ENCODE results near the gene CDH4. TPM values are rescaled to one million over a fixed set of nuclear protein-coding genes. Genes with fewer than 3 reads are reported as not detected.

Gene CDH4
- total RNA-seq, 1 donor from 2014 or later: not detected

GRCh38 chr20:61340157-61340556 is 88.1 kb downstream of the CDH4 start:
- H3K4me3 ChIP-seq: no peak overlapping the region
- intact Hi-C loops (cut with DNase I): no loop called here
- TF ChIP-seq, protein P1, sequence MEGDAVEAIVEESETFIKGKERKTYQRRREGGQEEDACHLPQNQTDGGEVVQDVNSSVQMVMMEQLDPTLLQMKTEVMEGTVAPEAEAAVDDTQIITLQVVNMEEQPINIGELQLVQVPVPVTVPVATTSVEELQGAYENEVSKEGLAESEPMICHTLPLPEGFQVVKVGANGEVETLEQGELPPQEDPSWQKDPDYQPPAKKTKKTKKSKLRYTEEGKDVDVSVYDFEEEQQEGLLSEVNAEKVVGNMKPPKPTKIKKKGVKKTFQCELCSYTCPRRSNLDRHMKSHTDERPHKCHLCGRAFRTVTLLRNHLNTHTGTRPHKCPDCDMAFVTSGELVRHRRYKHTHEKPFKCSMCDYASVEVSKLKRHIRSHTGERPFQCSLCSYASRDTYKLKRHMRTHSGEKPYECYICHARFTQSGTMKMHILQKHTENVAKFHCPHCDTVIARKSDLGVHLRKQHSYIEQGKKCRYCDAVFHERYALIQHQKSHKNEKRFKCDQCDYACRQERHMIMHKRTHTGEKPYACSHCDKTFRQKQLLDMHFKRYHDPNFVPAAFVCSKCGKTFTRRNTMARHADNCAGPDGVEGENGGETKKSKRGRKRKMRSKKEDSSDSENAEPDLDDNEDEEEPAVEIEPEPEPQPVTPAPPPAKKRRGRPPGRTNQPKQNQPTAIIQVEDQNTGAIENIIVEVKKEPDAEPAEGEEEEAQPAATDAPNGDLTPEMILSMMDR (IDR thresholded peaks at IDR 0.05): no peak
- no peak overlapping the region for H3K27ac ChIP-seq
- no peak for DNase-seq (ENCODE audit: low spot score in 2 of 2)
- no peaks in the 10 kb centered on the region for H3K4me1 ChIP-seq
- H3K36me3 ChIP-seq: no peaks in the 10 kb centered on the region
- H3K27me3 ChIP-seq: no peaks in the 10 kb centered on the region
- H3K9me3 ChIP-seq: no peaks in the 10 kb centered on the region

DNA sequence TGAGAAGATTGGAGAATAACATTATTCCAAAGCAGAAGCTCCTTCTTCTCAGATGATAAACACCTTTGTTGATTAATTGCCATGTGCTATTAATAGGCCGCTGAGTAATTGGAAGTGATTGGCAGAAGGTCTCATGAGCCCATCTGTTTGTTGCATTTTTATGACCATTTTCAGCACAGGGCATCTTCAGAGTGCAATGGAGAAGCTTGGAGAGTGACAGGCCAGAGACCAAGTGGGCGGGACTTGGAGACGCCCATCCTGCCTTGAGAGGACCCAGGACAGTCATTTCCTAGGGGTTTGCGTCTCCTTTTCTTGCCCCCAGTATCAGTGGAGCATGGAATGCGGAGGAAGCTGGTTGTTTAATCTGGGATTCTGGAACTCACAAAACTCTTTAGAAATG is 89.5 kb downstream of the CDH4 start:
- TF ChIP-seq, protein P1 (IDR thresholded peaks at IDR 0.05): no peak
- Histone ChIP-seq H3K36me3 (no peaks in the 10 kb centered on the region), H3K27me3 (no peaks in the 10 kb centered on the region), H3K4me1 (no peaks in the 10 kb centered on the region), H3K27ac (no peak overlapping the region), H3K4me3 (no peak overlapping the region), H3K9me3 (no peaks in the 10 kb centered on the region)
- intact Hi-C loops (cut with DNase I): no loop called here
- DNase-seq (ENCODE audit: low spot score in 2 of 2): no peak

- intact Hi-C loops (cut with DNase I): no loop called here
- H3K27ac ChIP-seq: no peak overlapping the region
- H3K27me3 ChIP-seq: no peaks in the 10 kb centered on the region
- H3K4me3 ChIP-seq: no peak overlapping the region
- DNase-seq (ENCODE audit: low spot score in 2 of 2): no peak
- H3K36me3 ChIP-seq: no peaks in the 10 kb centered on the region
- no peaks in the 10 kb centered on the region for H3K4me1 ChIP-seq
- H3K9me3 ChIP-seq: no peaks in the 10 kb centered on the region
- TF ChIP-seq, protein P1 (IDR thresholded peaks at IDR 0.05): no peak
These were observed 91.9 kb downstream of the CDH4 start for GRCh38 chr20:61343934-61344333.

DNA sequence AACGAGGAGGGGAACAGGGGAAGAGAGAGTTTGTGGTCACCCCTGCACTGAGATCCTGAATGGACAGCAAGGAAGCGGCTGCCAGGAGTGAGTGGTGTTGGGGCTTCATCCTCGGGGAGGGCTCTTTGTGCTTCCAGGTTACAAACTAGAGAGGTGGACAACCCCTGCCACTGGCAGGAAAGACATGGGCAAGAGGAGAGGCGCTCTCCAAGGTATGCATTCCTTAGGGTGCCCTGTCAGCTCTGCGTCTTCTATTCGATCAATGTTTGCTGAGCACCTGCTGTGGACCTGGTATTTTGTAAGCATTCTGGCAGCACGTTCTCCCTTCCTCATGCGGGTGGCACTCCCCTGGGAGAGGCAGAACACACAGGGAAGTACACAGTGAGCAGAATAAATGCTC is 93.6 kb downstream of the CDH4 start:
- no peak for DNase-seq (ENCODE audit: low spot score in 2 of 2)
- Histone ChIP-seq H3K4me1 (no peaks in the 10 kb centered on the region), H3K36me3 (no peaks in the 10 kb centered on the region), H3K9me3 (no peaks in the 10 kb centered on the region), H3K4me3 (no peak overlapping the region), H3K27ac (no peak overlapping the region), H3K27me3 (no peaks in the 10 kb centered on the region)
- intact Hi-C loops (cut with DNase I): no loop called here
- TF ChIP-seq, protein P1 (IDR thresholded peaks at IDR 0.05): no peak

DNA sequence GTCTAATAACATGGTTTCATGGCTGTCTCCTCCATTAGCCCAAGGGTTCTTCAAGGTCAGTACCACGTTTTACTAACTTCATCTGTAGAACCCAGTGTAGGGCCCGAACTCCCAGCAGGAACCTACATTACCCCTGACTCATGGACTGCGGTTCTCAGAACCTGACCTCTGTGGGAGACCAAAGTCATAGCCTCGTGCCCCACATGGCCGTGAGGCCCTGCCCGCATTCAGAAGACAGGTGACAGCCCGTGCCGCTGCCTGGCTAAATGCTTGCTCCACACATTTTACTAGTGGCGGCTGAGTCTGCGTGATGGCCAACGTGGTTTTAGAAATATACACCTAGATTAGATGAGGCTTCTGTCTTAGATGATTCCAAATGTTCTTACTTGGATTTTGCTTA is 94.9 kb downstream of the CDH4 start:
- Histone ChIP-seq H3K4me3 (no peak overlapping the region), H3K9me3 (no peaks in the 10 kb centered on the region), H3K36me3 (no peaks in the 10 kb centered on the region), H3K27ac (no peak overlapping the region), H3K4me1 (no peaks in the 10 kb centered on the region), H3K27me3 (no peaks in the 10 kb centered on the region)
- intact Hi-C loops (cut with DNase I): no loop called here
- TF ChIP-seq, protein P1 (IDR thresholded peaks at IDR 0.05): no peak
- DNase-seq (ENCODE audit: low spot score in 2 of 2): no peak

DNA sequence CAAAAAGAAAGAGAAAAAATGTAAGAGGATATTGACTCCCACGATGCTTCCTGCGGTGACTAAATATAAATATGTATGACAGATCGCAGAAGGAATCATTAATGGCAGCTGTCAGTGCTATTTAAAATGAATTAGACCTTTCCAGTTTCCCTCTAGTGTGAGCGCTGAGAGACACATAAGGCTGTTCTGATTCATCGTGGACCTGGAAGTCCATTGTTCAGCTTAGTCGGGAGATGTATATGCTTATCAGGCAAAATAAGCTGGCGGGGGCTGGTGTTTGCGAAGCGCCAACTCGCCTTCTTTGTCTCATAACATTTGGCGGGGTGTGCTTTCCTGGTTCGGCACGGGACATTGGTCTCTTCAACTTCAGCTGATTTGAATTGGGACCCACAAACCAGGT is 95.4 kb downstream of the CDH4 start:
- intact Hi-C loops (cut with DNase I): no loop called here
- no peak overlapping the region for H3K4me3 ChIP-seq
- TF ChIP-seq, protein P1 (IDR thresholded peaks at IDR 0.05): no peak
- no peak for DNase-seq (ENCODE audit: low spot score in 2 of 2)
- no peak overlapping the region for H3K27ac ChIP-seq
- H3K27me3 ChIP-seq: no peaks in the 10 kb centered on the region
- no peaks in the 10 kb centered on the region for H3K4me1 ChIP-seq
- H3K36me3 ChIP-seq: no peaks in the 10 kb centered on the region
- H3K9me3 ChIP-seq: no peaks in the 10 kb centered on the region
